GM19351 (cell line): ENCODE measurements around the gene CDKN2C.
A peak's percentile ranks its signal among the peaks of the same experiment; 100 is the strongest.

ENCODE experiments used
- ATAC-seq: cut with Tn5 transposase; IDR thresholded peaks from one replicate; pipeline ENCODE4 v1.9.1; 2021; ENCODE audit warnings: mild to moderate bottlenecking, moderate library complexity; ENCODE audit not compliant: unreplicated experiment

The CDKN2C gene

GRCh38 chr1:50959913-50960844 lies 9.9 kb upstream of the CDKN2C start, which contains the start of gene FAF1:
Gene FAF1 (minus strand): TSS chr1:50960267. CDS start chr1:50959811, 456 bp downstream.
- peak; percentile 80 for ATAC-seq

- ATAC-seq = no peak
Measured at GRCh38 chr1:50964863-50965262, 5.2 kb upstream of the CDKN2C start.

- no peak for ATAC-seq
Measured at GRCh38 chr1:50966991-50967390, 3.1 kb upstream of the CDKN2C start.

GRCh38 chr1:50967416-50968157 lies 2.5 kb upstream of the CDKN2C start:
- ATAC-seq = no peak

- peak; percentile 59 for ATAC-seq
Measured at GRCh38 chr1:50968158-50968820, 1.8 kb upstream of the CDKN2C start.

- peak; percentile 13 for ATAC-seq
Measured at GRCh38 chr1:50968821-50969610, 1.0 kb upstream of the CDKN2C start.

- no peak for ATAC-seq
Measured at GRCh38 chr1:50970509-50970887, 453 bp downstream of the CDKN2C start.

GRCh38 chr1:50970931-50971582 lies 1.0 kb downstream of the CDKN2C start:
- ATAC-seq = no peak

GRCh38 chr1:50971748-50972305 lies 1.8 kb downstream of the CDKN2C start:
- no peak for ATAC-seq

- no peak for ATAC-seq
Measured at GRCh38 chr1:50972766-50973165, 2.7 kb downstream of the CDKN2C start.

- ATAC-seq = no peak
Measured at GRCh38 chr1:50973255-50973654, 3.2 kb downstream of the CDKN2C start.

GRCh38 chr1:50973875-50974617 lies 4.0 kb downstream of the CDKN2C start:
- no peak for ATAC-seq

GRCh38 chr1:50974618-50974935 lies 4.5 kb downstream of the CDKN2C start:
- ATAC-seq = no peak

- no peak for ATAC-seq
Measured at GRCh38 chr1:50975436-50975835, 5.4 kb downstream of the CDKN2C start.

GRCh38 chr1:50976111-50976889 lies 6.3 kb downstream of the CDKN2C start:
- ATAC-seq = peak; percentile 9

GRCh38 chr1:50976890-50977574 lies 7.0 kb downstream of the CDKN2C start:
- ATAC-seq = peak; percentile 53

GRCh38 chr1:50977575-50978143 lies 7.6 kb downstream of the CDKN2C start:
- ATAC-seq = peak; percentile 50
